ENCODE data around the gene PTPRN2.
"Not testable (repeated sequence)": the region's sequence is repeated elsewhere in the genome, so short reads cannot be mapped to it uniquely, and the experiment has no call there.

GRCh38 chr7:158405771-158406170 lies 181.9 kb downstream of the PTPRN2 start:
- TF ChIP-seq, protein P1, sequence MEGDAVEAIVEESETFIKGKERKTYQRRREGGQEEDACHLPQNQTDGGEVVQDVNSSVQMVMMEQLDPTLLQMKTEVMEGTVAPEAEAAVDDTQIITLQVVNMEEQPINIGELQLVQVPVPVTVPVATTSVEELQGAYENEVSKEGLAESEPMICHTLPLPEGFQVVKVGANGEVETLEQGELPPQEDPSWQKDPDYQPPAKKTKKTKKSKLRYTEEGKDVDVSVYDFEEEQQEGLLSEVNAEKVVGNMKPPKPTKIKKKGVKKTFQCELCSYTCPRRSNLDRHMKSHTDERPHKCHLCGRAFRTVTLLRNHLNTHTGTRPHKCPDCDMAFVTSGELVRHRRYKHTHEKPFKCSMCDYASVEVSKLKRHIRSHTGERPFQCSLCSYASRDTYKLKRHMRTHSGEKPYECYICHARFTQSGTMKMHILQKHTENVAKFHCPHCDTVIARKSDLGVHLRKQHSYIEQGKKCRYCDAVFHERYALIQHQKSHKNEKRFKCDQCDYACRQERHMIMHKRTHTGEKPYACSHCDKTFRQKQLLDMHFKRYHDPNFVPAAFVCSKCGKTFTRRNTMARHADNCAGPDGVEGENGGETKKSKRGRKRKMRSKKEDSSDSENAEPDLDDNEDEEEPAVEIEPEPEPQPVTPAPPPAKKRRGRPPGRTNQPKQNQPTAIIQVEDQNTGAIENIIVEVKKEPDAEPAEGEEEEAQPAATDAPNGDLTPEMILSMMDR (IDR thresholded peaks at IDR 0.05): not testable (repeated sequence)
- not testable (repeated sequence) for TF ChIP-seq POLR2A (IDR thresholded peaks at IDR 0.05)
